NCI-H146 treated with DMSO at 0.1 percent for 48 hours (cell line): Measurements from ENCODE around the gene CFAP54.
A peak's percentile ranks its signal among the peaks of the same experiment; 100 is the strongest.
"Not testable (repeated sequence)": the region's sequence is repeated elsewhere in the genome, so short reads cannot be mapped to it uniquely, and the experiment has no call there.

Experiments used
- DNase-seq: peaks from one replicate; lab custom pipeline; 2025; ENCODE audit not compliant: unreplicated experiment; lab: John Stamatoyannopoulos, UW

Gene CFAP54

GRCh38 chr12:96489392-96490056 is at the start of gene CFAP54:
TSS of gene CFAP54 (plus strand) at chr12:96489577. CDS start at chr12:96489610, 33 bp downstream.
- peak; percentile 88 for DNase-seq

- no peak for DNase-seq
These were observed 47.6 kb upstream of the CFAP54 start for GRCh38 chr12:96441816-96442215.

- no peak for DNase-seq
These were observed 46.5 kb upstream of the CFAP54 start for GRCh38 chr12:96442906-96443305.

- DNase-seq = no peak
These were observed 45.0 kb upstream of the CFAP54 start for GRCh38 chr12:96444399-96444798.

- DNase-seq = no peak
These were observed 43.4 kb upstream of the CFAP54 start for GRCh38 chr12:96445691-96446583.

- no peak for DNase-seq
These were observed 42.1 kb upstream of the CFAP54 start for GRCh38 chr12:96447256-96447655.

- no peak for DNase-seq
These were observed 41.1 kb upstream of the CFAP54 start for GRCh38 chr12:96448300-96448699.

- DNase-seq = no peak
These were observed 37.0 kb upstream of the CFAP54 start for GRCh38 chr12:96452261-96452922.

- no peak for DNase-seq
These were observed 35.0 kb upstream of the CFAP54 start for GRCh38 chr12:96454396-96454795.

- DNase-seq = no peak
These were observed 33.0 kb upstream of the CFAP54 start for GRCh38 chr12:96456265-96456974.

- no peak for DNase-seq
These were observed 32.0 kb upstream of the CFAP54 start for GRCh38 chr12:96457191-96457930.

- not testable (repeated sequence) for DNase-seq
These were observed 30.1 kb upstream of the CFAP54 start for GRCh38 chr12:96459281-96459680.

GRCh38 chr12:96462571-96463280 is 26.7 kb upstream of the CFAP54 start:
- no peak for DNase-seq

GRCh38 chr12:96465896-96466295 is 23.5 kb upstream of the CFAP54 start:
- no peak for DNase-seq

- DNase-seq = no peak
These were observed 22.2 kb upstream of the CFAP54 start for GRCh38 chr12:96466939-96467751.

- no peak for DNase-seq
These were observed 17.9 kb upstream of the CFAP54 start for GRCh38 chr12:96471368-96472050.

- no peak for DNase-seq
These were observed 17.0 kb upstream of the CFAP54 start for GRCh38 chr12:96472384-96472783.

GRCh38 chr12:96473394-96474093 is 15.8 kb upstream of the CFAP54 start:
- no peak for DNase-seq
